K562 (cell line): ENCODE results near the gene GARNL3. TPM values are rescaled to one million over a fixed set of nuclear protein-coding genes. Genes with fewer than 3 reads are reported as not detected.

ENCODE experiments used
- ATAC-seq: fragments of 200-7000 bp; cut with Tn5 transposase; 3 replicates; pipeline ENCODE4 v1.9.1; 2020; ENCODE audit warnings: moderate library complexity
- BruUV-seq: library from RNA; stranded (reverse); fragments of 400-500 nt; replicated peaks from 2 replicates; lab custom pipeline; 2021; lab: Mats Ljungman, UMichigan
- CTCF ChIA-PET: fragments of 300-600 bp; formaldehyde crosslinking; extraction: SDS; loops from one replicate; lab custom pipeline; 2021; ENCODE audit warnings: low intra/inter-chr PET ratio; lab: Yijun Ruan, JAX
- POLR2A ChIA-PET: fragments of 300-600, 350-650 bp; sonication (Branson Sonifier 250); formaldehyde crosslinking; extraction: SDS; loops from one replicate; lab custom pipeline; 2021; ENCODE audit warnings: antibody characterized with exemption, inconsistent platforms; lab: Yijun Ruan, JAX
- DNase-seq, 4 experiments: peaks; one replicate each; pipeline versions ENCODE4 v3.0.0 to v3.0.0-alpha.2; 2011 to 2018; ENCODE audit warnings: low spot score in 3 of 4, mixed read lengths in 3 of 4; ENCODE audit errors: extremely low read depth in 1 of 4
- FAIRE-seq: peaks from 2 replicates; lab custom pipeline; 2011; peaks lifted over from hg19 to GRCh38; lab: Jason Lieb, UNC
- H2AFZ ChIP-seq: 2 replicates; pipeline ENCODE4 v1.6.0; 2011; ENCODE audit warnings: low read depth, low read length, control low read depth, inconsistent platforms
- H3K27ac ChIP-seq: fragments of 200-600 bp; 3 replicates; pipeline ENCODE4 v1.8.0; 2011; ENCODE audit warnings: low read depth, mild to moderate bottlenecking, control low read depth, inconsistent platforms, low read length, moderate library complexity, mixed read lengths; ENCODE audit errors: extremely low read depth
- H3K27me3 ChIP-seq, 2 experiments: fragments of 300-600 bp in 1 of 2; 2 replicates in 1 of 2; 3 replicates in 1 of 2; pipeline versions ENCODE4 v1.6.0 to v1.8.0; 2011; ENCODE audit warnings: inconsistent platforms in 2 of 2, low read length in 2 of 2, mild to moderate bottlenecking in 1 of 2, mixed read lengths in 1 of 2, moderate library complexity in 1 of 2; ENCODE audit not compliant: control insufficient read depth in 2 of 2, insufficient read depth in 2 of 2
- H3K36me3 ChIP-seq: fragments of 300-600 bp; 3 replicates; pipeline ENCODE4 v1.8.0; 2011; ENCODE audit warnings: mild to moderate bottlenecking, low read length, inconsistent platforms; ENCODE audit not compliant: control insufficient read depth, insufficient read depth
- H3K4me1 ChIP-seq, 2 experiments: fragments of 200-600 bp in 1 of 2; replicated peaks in 1 of 2; 2 replicates in 1 of 2; 3 replicates in 1 of 2; pipeline versions ENCODE4 v1.5.1 to v1.8.0; 2011; ENCODE audit warnings: inconsistent platforms in 2 of 2, low read length in 2 of 2, mild to moderate bottlenecking in 1 of 2, mixed read lengths in 1 of 2, moderate library complexity in 1 of 2; ENCODE audit not compliant: control insufficient read depth in 2 of 2, insufficient read depth in 2 of 2
- H3K4me2 ChIP-seq: 2 replicates; pipeline ENCODE4 v1.6.1; 2011; ENCODE audit warnings: low read length, control low read depth, inconsistent platforms, mixed read lengths; ENCODE audit not compliant: insufficient read depth
- H3K4me3 ChIP-seq: fragments of 200-600 bp; sonication (generic), shearing (Covaris generic); 2 replicates; pipeline ENCODE4 v1.5.1; 2016; ENCODE audit warnings: control low read depth, inconsistent platforms
- H3K79me2 ChIP-seq: fragments of 200-600 bp; 3 replicates; pipeline ENCODE4 v1.8.0; 2011; ENCODE audit warnings: low read length, inconsistent platforms; ENCODE audit not compliant: control insufficient read depth, insufficient read depth
- H3K9ac ChIP-seq, 2 experiments: 2 replicates each; pipeline versions ENCODE4 v1.6.0 to v1.6.1; 2011; ENCODE audit warnings: low read depth in 2 of 2, low read length in 2 of 2, control low read depth in 1 of 2, inconsistent platforms in 1 of 2, mild to moderate bottlenecking in 1 of 2, mixed read lengths in 1 of 2; ENCODE audit not compliant: insufficient read depth in 1 of 2
- H3K9me1 ChIP-seq: one replicate; pipeline ENCODE4 v1.6.0; 2011; ENCODE audit warnings: inconsistent platforms, mild to moderate bottlenecking, low read length, moderate library complexity; ENCODE audit not compliant: control insufficient read depth, insufficient read depth
- H3K9me3 ChIP-seq: replicated peaks from 2 replicates; pipeline ENCODE4 v1.5.1; 2011; ENCODE audit warnings: low read depth, low read length, inconsistent platforms; ENCODE audit not compliant: control insufficient read depth, insufficient read depth
- H4K20me1 ChIP-seq: replicated peaks from 2 replicates; pipeline ENCODE4 v1.6.1; 2011; ENCODE audit warnings: low read length, inconsistent platforms, mixed read lengths; ENCODE audit not compliant: control insufficient read depth, insufficient read depth
- CTCF ChIP-seq, 3 experiments: IDR thresholded peaks in 2 of 3; conservative IDR thresholded peaks in 1 of 3; 2 replicates each; pipeline ENCODE4 v1.5.1; 2011 to 2012; ENCODE audit warnings: low read length in 3 of 3, mild to moderate bottlenecking in 3 of 3, control low read depth in 2 of 3, improper control_type of control experiment in 1 of 3, inconsistent platforms in 1 of 3, low read depth in 1 of 3, mixed read lengths in 1 of 3, moderate library complexity in 1 of 3; ENCODE audit not compliant: insufficient read depth in 2 of 3
- HSF4 ChIP-seq: fragments of 250-450 bp; sonication (Bioruptor Pico); IDR thresholded peaks from 2 replicates; pipeline ENCODE4 v2.1.2; 2022; ENCODE audit warnings: mild to moderate bottlenecking, moderate library complexity, borderline replicate concordance
- MAFK ChIP-seq: IDR thresholded peaks from 2 replicates; pipeline ENCODE4 v1.6.1; 2011; ENCODE audit warnings: low read length, improper control_type of control experiment
- RBM25 ChIP-seq: fragments of 200-400 bp; formaldehyde crosslinking; IDR thresholded peaks from 2 replicates; pipeline ENCODE4 v1.6.1; 2018; ENCODE audit warnings: low read length, low read depth, moderate library complexity; ENCODE audit not compliant: severe bottlenecking
- SETDB1 ChIP-seq: IDR thresholded peaks from one replicate; pipeline ENCODE4 v1.6.1; 2012; ENCODE audit warnings: low read length, control low read depth, inconsistent platforms
- WHSC1 ChIP-seq: IDR thresholded peaks from one replicate; pipeline ENCODE4 v1.6.1; 2012; ENCODE audit warnings: low read length, control low read depth, inconsistent platforms
- ZNF146 ChIP-seq: IDR thresholded peaks from one replicate; pipeline ENCODE4 v1.6.1; 2018; ENCODE audit warnings: missing compliant biosample characterization; ENCODE audit not compliant: unreplicated experiment
- WGBS: fragments of 100-300 bp; shearing (Covaris generic); methylation state at CpG from one replicate; pipeline ENCODE4 v1.1.6; 2016; ENCODE audit warnings: low coverage, mixed read lengths; ENCODE audit not compliant: insufficient coverage; ENCODE audit errors: missing lambda C conversion rate; 5-methylcytosine and 5-hydroxymethylcytosine counted together
- in situ Hi-C: fragments of 300-500 bp; cut with MboI; formaldehyde crosslinking; loops from 4 replicates; pipeline ENCODE4 v1.15.0; 2018; ENCODE audit warnings: inconsistent platforms, mixed read lengths
- intact Hi-C: fragments of 100-400 bp; cut with micrococcal nuclease; formaldehyde crosslinking; loops from 2 replicates; pipeline ENCODE4 v1.14.2; 2022
- polyA plus RNA-seq, 8 experiments: library from polyadenylated mRNA; depleted of rRNA in 4 of 8; stranded (reverse) in 5 of 8; unstranded in 3 of 8; fragments of >200 nt; fragmentation: Nextera tagmentation in 2 of 8; fragmentation: Illumina TruSeq in 1 of 8; extraction: Ambion mirVana in 2 of 8; extraction: Trizol in 1 of 8; gene quantifications; 2 replicates each; pipeline versions ENCODE4 v1.2.1 to v1.2.3, GENCODE V29; 2011 to 2014; ENCODE audit warnings: inconsistent platforms in 1 of 8, missing spikeins in 1 of 8
- total RNA-seq, 7 experiments: library from RNA; depleted of rRNA in 6 of 7; stranded (reverse); fragments of >200 nt in 6 of 7; fragmentation: Illumina TruSeq in 2 of 7; extraction: Trizol in 2 of 7; gene quantifications; 2 replicates each; pipeline versions ENCODE4 v1.2.1 to v1.2.3, GENCODE V29; 2011 to 2021; ENCODE audit warnings: low replicate concordance in 1 of 7

The GARNL3 gene
- total and polyA plus RNA-seq, 9 of the 15 experiments (the other 6 are each of a cell fraction or from before 2014, with no cell fraction given): 0.35 to 2.7 (median 1.6) TPM

GRCh38 chr9:127430415-127430814 is 165.8 kb downstream of the GARNL3 start:
- DNase-seq (no peak), FAIRE-seq (no peak), ATAC-seq (no peak)
- H3K27me3 ChIP-seq: no peaks in the 10 kb centered on the region
- H3K4me3 ChIP-seq: no peak overlapping the region
- WGBS: 90% methylated on average over 8 of the region's 8 CpGs
- H3K79me2 ChIP-seq: peaks cover 23% of the 10 kb centered on the region
- no peak overlapping the region for H3K9ac ChIP-seq
- CTCF ChIA-PET: no interaction called here
- no peak for TF ChIP-seq SETDB1
- TF ChIP-seq ZNF146 (CRISPR knock-in tag): peak; percentile 69
- TF ChIP-seq RBM25: peak; percentile 11
- TF ChIP-seq WHSC1: no peak
- TF ChIP-seq HSF4 (CRISPR knock-in tag): no peak
- no TSS peak for BruUV-seq
- no peak overlapping the region for H3K27ac ChIP-seq
- no peaks in the 10 kb centered on the region for H4K20me1 ChIP-seq
- no peaks in the 10 kb centered on the region for H3K9me3 ChIP-seq
- H2AFZ ChIP-seq: no peak overlapping the region
- H3K4me2 ChIP-seq: no peak overlapping the region
- peaks cover 4 to 8% of the 10 kb centered on the region in 2 experiments; a peak in 4 of 5 replicates for H3K4me1 ChIP-seq
- H3K9me1 ChIP-seq: no peaks in the 10 kb centered on the region
- POLR2A ChIA-PET: interaction anchor here (0.6 kb wide), 1 partner anchor 17 kb away, joined by 3 read pairs; no protein-coding TSS in a partner anchor
- intact Hi-C loops (no loop called here), in situ Hi-C loops (no loop called here)
- H3K36me3 ChIP-seq: peaks cover 64% of the 10 kb centered on the region

GRCh38 chr9:127437497-127438264 is 173.1 kb downstream of the GARNL3 start:
- Histone ChIP-seq H3K9me1 (no peaks in the 10 kb centered on the region), H3K9ac (no peak overlapping the region), H3K27me3 (no peaks in the 10 kb centered on the region), H3K36me3 (peaks cover 84% of the 10 kb centered on the region), H3K4me2 (no peak overlapping the region), H3K4me3 (no peak overlapping the region), H3K27ac (no peak overlapping the region), H3K9me3 (no peaks in the 10 kb centered on the region), H2AFZ (no peak overlapping the region), H3K79me2 (no peaks in the 10 kb centered on the region), H4K20me1 (no peaks in the 10 kb centered on the region), H3K4me1 (no peaks in the 10 kb centered on the region)
- WGBS: 88% methylated on average over 11 of the region's 12 CpGs
- FAIRE-seq (peak; percentile 19), DNase-seq (no peak), ATAC-seq (no peak)
- in situ Hi-C loops: no loop called here
- intact Hi-C loops: no loop called here
- ChIA-PET CTCF (no interaction called here), POLR2A (no interaction called here)
- BruUV-seq: no TSS peak
- peak; percentile 23 to 34 (median 28); a peak in 2 of 6 replicates for TF ChIP-seq CTCF (IDR thresholded peaks at IDR 0.05 in 2 of 3, conservative IDR thresholded peaks at IDR 0.05 in 1 of 3; ENCODE audit: insufficient read depth in 2 of 3, low read depth in 1 of 3, low read length in 3 of 3)
- TF ChIP-seq MAFK: no peak
